Neuron (in vitro differentiated cells): Measurements from ENCODE around the gene CPSF4L.

Source experiments
- H2AFZ ChIP-seq: one replicate; pipeline ENCODE4 v1.6.1; 2013; ENCODE audit warnings: low read depth, mild to moderate bottlenecking, inconsistent platforms, low read length, moderate library complexity
- H3K27me3 ChIP-seq: one replicate; pipeline ENCODE4 v1.6.1; 2013; ENCODE audit warnings: low read length; ENCODE audit not compliant: insufficient read depth
- H3K36me3 ChIP-seq: one replicate; pipeline ENCODE4 v1.6.1; 2013; ENCODE audit warnings: low read length; ENCODE audit not compliant: insufficient read depth
- H3K4me1 ChIP-seq: one replicate; pipeline ENCODE4 v1.6.1; 2013; ENCODE audit warnings: low read length; ENCODE audit not compliant: insufficient read depth
- H3K4me3 ChIP-seq: 2 replicates; pipeline ENCODE4 v1.5.1; 2013; ENCODE audit warnings: mild to moderate bottlenecking, low read length, moderate library complexity
- H3K9me3 ChIP-seq: one replicate; pipeline ENCODE4 v1.6.1; 2013; ENCODE audit warnings: low read length

The CPSF4L gene

GRCh38 chr17:73255671-73256181 is 6.0 kb downstream of the CPSF4L start:
- H3K36me3 ChIP-seq, result no peaks in the 10 kb centered on the region
- H3K4me1 ChIP-seq, result no peaks in the 10 kb centered on the region
- H2AFZ ChIP-seq, result no peak overlapping the region
- no peak overlapping the region for H3K4me3 ChIP-seq
- H3K9me3 ChIP-seq, result no peaks in the 10 kb centered on the region
- H3K27me3 ChIP-seq, result no peaks in the 10 kb centered on the region

GRCh38 chr17:73251871-73252270 is 9.8 kb downstream of the CPSF4L start:
- Histone ChIP-seq H3K4me3 (no peak overlapping the region), H2AFZ (no peak overlapping the region), H3K9me3 (no peaks in the 10 kb centered on the region), H3K4me1 (no peaks in the 10 kb centered on the region), H3K36me3 (peaks cover 16% of the 10 kb centered on the region), H3K27me3 (no peaks in the 10 kb centered on the region)

- H2AFZ ChIP-seq, result no peak overlapping the region
- H3K9me3 ChIP-seq, result no peaks in the 10 kb centered on the region
- H3K4me1 ChIP-seq, result no peaks in the 10 kb centered on the region
- H3K36me3 ChIP-seq, result peaks cover 22% of the 10 kb centered on the region
- H3K27me3 ChIP-seq, result no peaks in the 10 kb centered on the region
- H3K4me3 ChIP-seq, result no peak overlapping the region
These were observed 10.6 kb downstream of the CPSF4L start for GRCh38 chr17:73250851-73251640.

- H3K9me3 ChIP-seq, result no peaks in the 10 kb centered on the region
- no peak overlapping the region for H2AFZ ChIP-seq
- no peak overlapping the region for H3K4me3 ChIP-seq
- H3K4me1 ChIP-seq, result no peaks in the 10 kb centered on the region
- H3K27me3 ChIP-seq, result no peaks in the 10 kb centered on the region
- peaks cover 35% of the 10 kb centered on the region for H3K36me3 ChIP-seq
These were observed 12.0 kb downstream of the CPSF4L start for GRCh38 chr17:73249700-73250099.

- H3K36me3 ChIP-seq, result peaks cover 42% of the 10 kb centered on the region
These were observed 13.1 kb downstream of the CPSF4L start for GRCh38 chr17:73248532-73248931.

GRCh38 chr17:73247726-73248125 is 14.0 kb downstream of the CPSF4L start:
- Histone ChIP-seq H3K27me3 (no peaks in the 10 kb centered on the region), H3K36me3 (peaks cover 44% of the 10 kb centered on the region), H3K9me3 (no peaks in the 10 kb centered on the region), H3K4me3 (no peak overlapping the region), H2AFZ (no peak overlapping the region), H3K4me1 (no peaks in the 10 kb centered on the region)

More at GRCh38 chr17:73248532-73248931, 13.1 kb downstream of the CPSF4L start:
- H3K27me3 ChIP-seq, result no peaks in the 10 kb centered on the region
- no peak overlapping the region for H3K4me3 ChIP-seq
- no peaks in the 10 kb centered on the region for H3K9me3 ChIP-seq
- no peak overlapping the region for H2AFZ ChIP-seq
- no peaks in the 10 kb centered on the region for H3K4me1 ChIP-seq

GRCh38 chr17:73240561-73240960 is 21.1 kb downstream of the CPSF4L start:
- H2AFZ ChIP-seq, result no peak overlapping the region
- no peak overlapping the region for H3K4me3 ChIP-seq
- H3K9me3 ChIP-seq, result no peaks in the 10 kb centered on the region
- H3K36me3 ChIP-seq, result peaks cover 75% of the 10 kb centered on the region
- no peaks in the 10 kb centered on the region for H3K4me1 ChIP-seq
- H3K27me3 ChIP-seq, result no peaks in the 10 kb centered on the region

- Histone ChIP-seq H3K4me1 (peaks cover 12% of the 10 kb centered on the region), H3K4me3 (no peak overlapping the region), H2AFZ (no peak overlapping the region), H3K36me3 (peaks cover 64% of the 10 kb centered on the region), H3K27me3 (no peaks in the 10 kb centered on the region), H3K9me3 (no peaks in the 10 kb centered on the region)
These were observed 24.0 kb downstream of the CPSF4L start for GRCh38 chr17:73237714-73238113.

- Histone ChIP-seq H3K9me3 (no peaks in the 10 kb centered on the region), H3K36me3 (peaks cover 39% of the 10 kb centered on the region), H3K4me1 (peaks cover 21% of the 10 kb centered on the region), H3K4me3 (no peak overlapping the region), H2AFZ (no peak overlapping the region), H3K27me3 (no peaks in the 10 kb centered on the region)
These were observed 26.9 kb downstream of the CPSF4L start for GRCh38 chr17:73234736-73235135.

GRCh38 chr17:73232587-73233373 is 28.9 kb downstream of the CPSF4L start:
- Histone ChIP-seq H2AFZ (peak overlapping the region; percentile 71), H3K4me1 (peaks cover 21% of the 10 kb centered on the region), H3K27me3 (no peaks in the 10 kb centered on the region), H3K36me3 (peaks cover 28% of the 10 kb centered on the region), H3K4me3 (peak overlapping the region; percentile 90), H3K9me3 (no peaks in the 10 kb centered on the region)

- peaks cover 21% of the 10 kb centered on the region for H3K36me3 ChIP-seq
- peak overlapping the region; percentile 71 for H2AFZ ChIP-seq
- peak overlapping the region; percentile 90 for H3K4me3 ChIP-seq
- peaks cover 26% of the 10 kb centered on the region for H3K4me1 ChIP-seq
- no peaks in the 10 kb centered on the region for H3K9me3 ChIP-seq
- H3K27me3 ChIP-seq, result no peaks in the 10 kb centered on the region
These were observed 29.7 kb downstream of the CPSF4L start for GRCh38 chr17:73231841-73232586.

GRCh38 chr17:73231395-73231794 is 30.3 kb downstream of the CPSF4L start:
- H2AFZ ChIP-seq, result peak overlapping the region; percentile 71
- no peaks in the 10 kb centered on the region for H3K9me3 ChIP-seq
- H3K4me1 ChIP-seq, result peaks cover 30% of the 10 kb centered on the region
- H3K4me3 ChIP-seq, result peak overlapping the region; percentile 90
- H3K27me3 ChIP-seq, result no peaks in the 10 kb centered on the region
- H3K36me3 ChIP-seq, result peaks cover 16% of the 10 kb centered on the region

- Histone ChIP-seq H3K9me3 (no peaks in the 10 kb centered on the region), H3K36me3 (peaks cover 6% of the 10 kb centered on the region), H2AFZ (no peak overlapping the region), H3K4me1 (peaks cover 34% of the 10 kb centered on the region), H3K27me3 (no peaks in the 10 kb centered on the region), H3K4me3 (no peak overlapping the region)
These were observed 31.6 kb downstream of the CPSF4L start for GRCh38 chr17:73230088-73230487.
